DOHH2 (cell line): Measurements from ENCODE around the gene NUDT4.

Experiments
- H3F3A ChIP-seq: fragments of 200-600 bp; sonication (generic), shearing (Covaris generic); 2 replicates; pipeline ENCODE4 v1.6.0; 2016; ENCODE audit warnings: antibody characterized with exemption, mild to moderate bottlenecking; ENCODE audit not compliant: control insufficient read depth, insufficient read depth
- H3K27ac ChIP-seq: fragments of 200-600 bp; sonication (generic); 2 replicates; pipeline ENCODE4 v1.5.1; 2014; ENCODE audit warnings: low read depth, mild to moderate bottlenecking, low read length, moderate library complexity
- H3K27me3 ChIP-seq: fragments of 200-600 bp; sonication (generic); 2 replicates; pipeline ENCODE4 v1.6.1; 2014; ENCODE audit warnings: mild to moderate bottlenecking, low read length, mixed read lengths; ENCODE audit not compliant: control insufficient read depth
- H3K36me3 ChIP-seq: fragments of 200-600 bp; sonication (generic); 2 replicates; pipeline ENCODE4 v1.6.1; 2014; ENCODE audit warnings: mild to moderate bottlenecking, low read length, moderate library complexity, mixed read lengths; ENCODE audit not compliant: control insufficient read depth
- H3K4me1 ChIP-seq: fragments of 200-600 bp; sonication (generic); 2 replicates; pipeline ENCODE4 v1.6.1; 2014; ENCODE audit warnings: mild to moderate bottlenecking, low read length, mixed read lengths; ENCODE audit not compliant: control insufficient read depth
- H3K4me2 ChIP-seq: fragments of 200-600 bp; sonication (generic); 2 replicates; pipeline ENCODE4 v1.6.0; 2014; ENCODE audit warnings: mild to moderate bottlenecking, low read length, moderate library complexity
- H3K4me3 ChIP-seq: fragments of 200-600 bp; sonication (generic); 2 replicates; pipeline ENCODE4 v1.5.1; 2014; ENCODE audit warnings: mild to moderate bottlenecking, low read length, mixed read lengths
- H3K79me2 ChIP-seq: fragments of 200-600 bp; sonication (generic); 2 replicates; pipeline ENCODE4 v1.6.1; 2014; ENCODE audit warnings: mild to moderate bottlenecking, low read length, mixed read lengths; ENCODE audit not compliant: control insufficient read depth
- H3K9me2 ChIP-seq: fragments of 200-600 bp; sonication (generic); replicated peaks from 2 replicates; pipeline ENCODE4 v1.6.1; 2014; ENCODE audit warnings: mild to moderate bottlenecking, low read length, mixed read lengths; ENCODE audit not compliant: control insufficient read depth
- H3K9me3 ChIP-seq: fragments of 200-600 bp; sonication (generic); 2 replicates; pipeline ENCODE4 v1.6.1; 2014; ENCODE audit warnings: antibody characterized with exemption, low read length, mixed read lengths; ENCODE audit not compliant: control insufficient read depth, insufficient read depth
- H4K20me1 ChIP-seq: fragments of 200-600 bp; sonication (generic); 2 replicates; pipeline ENCODE4 v1.6.0; 2014; ENCODE audit warnings: low read depth, mild to moderate bottlenecking, antibody characterized with exemption, low read length, moderate library complexity; ENCODE audit not compliant: control insufficient read depth, insufficient read depth
- EZH2phosphoT487 ChIP-seq: fragments of 200-600 bp; sonication (generic); IDR thresholded peaks from 2 replicates; pipeline ENCODE4 v1.6.1; 2017; ENCODE audit warnings: borderline replicate concordance, mild to moderate bottlenecking, antibody characterized with exemption, low read length, moderate library complexity, mixed read lengths
- TF ChIP-seq, protein P1 (sequence below): fragments of 200-600 bp; sonication (generic); IDR thresholded peaks from one replicate; pipeline ENCODE4 v1.5.1; 2014; ENCODE audit warnings: antibody characterized with exemption, mild to moderate bottlenecking, low read depth, low read length; ENCODE audit not compliant: poor library complexity, severe bottlenecking

Gene NUDT4

DNA sequence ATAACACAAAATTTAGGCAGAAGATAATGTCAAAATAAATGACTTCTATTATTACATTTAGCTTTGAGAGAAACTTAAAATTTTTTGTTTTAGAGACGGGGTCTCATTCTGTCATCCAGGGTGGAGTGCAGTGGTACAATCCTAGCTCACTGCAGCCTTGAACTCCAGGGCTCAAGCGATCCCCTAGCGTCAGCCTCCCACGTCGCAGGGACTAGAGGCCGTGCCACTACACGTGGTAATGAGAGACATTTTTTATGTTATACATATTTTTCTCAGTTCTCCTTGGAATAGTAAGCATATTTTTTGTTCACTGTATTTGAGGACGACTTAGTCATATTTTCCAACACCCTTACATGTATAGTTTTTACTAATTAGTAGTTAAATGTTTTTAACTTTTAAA lies 21.5 kb upstream of the NUDT4 start:
- no peak for TF ChIP-seq EZH2phosphoT487
- TF ChIP-seq, protein P1, sequence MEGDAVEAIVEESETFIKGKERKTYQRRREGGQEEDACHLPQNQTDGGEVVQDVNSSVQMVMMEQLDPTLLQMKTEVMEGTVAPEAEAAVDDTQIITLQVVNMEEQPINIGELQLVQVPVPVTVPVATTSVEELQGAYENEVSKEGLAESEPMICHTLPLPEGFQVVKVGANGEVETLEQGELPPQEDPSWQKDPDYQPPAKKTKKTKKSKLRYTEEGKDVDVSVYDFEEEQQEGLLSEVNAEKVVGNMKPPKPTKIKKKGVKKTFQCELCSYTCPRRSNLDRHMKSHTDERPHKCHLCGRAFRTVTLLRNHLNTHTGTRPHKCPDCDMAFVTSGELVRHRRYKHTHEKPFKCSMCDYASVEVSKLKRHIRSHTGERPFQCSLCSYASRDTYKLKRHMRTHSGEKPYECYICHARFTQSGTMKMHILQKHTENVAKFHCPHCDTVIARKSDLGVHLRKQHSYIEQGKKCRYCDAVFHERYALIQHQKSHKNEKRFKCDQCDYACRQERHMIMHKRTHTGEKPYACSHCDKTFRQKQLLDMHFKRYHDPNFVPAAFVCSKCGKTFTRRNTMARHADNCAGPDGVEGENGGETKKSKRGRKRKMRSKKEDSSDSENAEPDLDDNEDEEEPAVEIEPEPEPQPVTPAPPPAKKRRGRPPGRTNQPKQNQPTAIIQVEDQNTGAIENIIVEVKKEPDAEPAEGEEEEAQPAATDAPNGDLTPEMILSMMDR: no peak
- Histone ChIP-seq H3K4me3 (no peak overlapping the region), H3K27ac (no peak overlapping the region), H3F3A (no peaks in the 10 kb centered on the region), H3K4me1 (no peaks in the 10 kb centered on the region), H4K20me1 (no peaks in the 10 kb centered on the region), H3K27me3 (no peaks in the 10 kb centered on the region), H3K79me2 (no peaks in the 10 kb centered on the region), H3K9me2 (no peaks in the 10 kb centered on the region), H3K9me3 (no peaks in the 10 kb centered on the region), H3K36me3 (no peaks in the 10 kb centered on the region), H3K4me2 (no peak overlapping the region)

DNA sequence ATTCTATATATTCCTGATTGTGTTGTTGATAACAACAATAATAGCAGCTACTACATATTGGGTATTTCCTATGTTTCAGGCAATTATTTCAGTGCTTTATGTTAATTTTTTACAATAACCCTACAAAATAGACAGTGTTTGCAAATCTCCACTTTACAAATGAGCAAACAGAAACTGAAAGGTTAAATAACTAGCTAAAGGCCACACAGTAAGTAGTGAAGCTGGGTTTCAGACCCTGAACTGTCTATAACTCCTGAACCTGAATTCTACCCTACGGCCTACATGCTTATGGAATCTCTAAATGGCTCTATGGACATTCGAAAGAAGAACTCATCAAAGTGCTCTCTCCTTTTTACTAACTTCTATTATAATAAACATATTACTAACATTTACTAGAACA lies 19.7 kb upstream of the NUDT4 start:
- no peak overlapping the region for H3K4me2 ChIP-seq
- H3K9me3 ChIP-seq: no peaks in the 10 kb centered on the region
- no peaks in the 10 kb centered on the region for H3F3A ChIP-seq
- no peak overlapping the region for H3K27ac ChIP-seq
- H3K9me2 ChIP-seq: no peaks in the 10 kb centered on the region
- H3K27me3 ChIP-seq: no peaks in the 10 kb centered on the region
- H3K4me1 ChIP-seq: no peaks in the 10 kb centered on the region
- no peaks in the 10 kb centered on the region for H3K36me3 ChIP-seq
- H3K79me2 ChIP-seq: no peaks in the 10 kb centered on the region
- H4K20me1 ChIP-seq: no peaks in the 10 kb centered on the region
- no peak overlapping the region for H3K4me3 ChIP-seq
- no peak for TF ChIP-seq EZH2phosphoT487
- TF ChIP-seq, protein P1: no peak

DNA sequence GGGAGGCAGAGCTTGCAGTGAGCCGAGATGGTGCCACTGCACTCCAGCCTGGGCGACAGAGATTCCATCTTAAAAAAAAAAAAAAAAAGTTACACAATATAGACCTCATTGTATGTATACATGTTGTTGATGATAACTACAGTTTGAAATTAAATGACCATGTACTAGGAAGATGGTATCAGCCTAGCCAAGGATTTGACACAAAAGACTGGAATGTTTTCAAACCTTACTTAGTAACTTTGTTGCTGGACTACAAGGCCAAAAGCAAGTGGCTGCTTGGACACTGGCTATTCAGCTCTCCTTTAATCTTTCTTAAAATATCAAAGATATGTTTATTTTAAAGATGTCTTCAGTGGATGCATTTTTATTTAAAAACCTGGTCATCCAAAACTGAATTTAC lies 18.9 kb upstream of the NUDT4 start:
- TF ChIP-seq, protein P1: no peak
- TF ChIP-seq EZH2phosphoT487: no peak
- H3K9me3 ChIP-seq: no peaks in the 10 kb centered on the region
- H3K9me2 ChIP-seq: no peaks in the 10 kb centered on the region

DNA sequence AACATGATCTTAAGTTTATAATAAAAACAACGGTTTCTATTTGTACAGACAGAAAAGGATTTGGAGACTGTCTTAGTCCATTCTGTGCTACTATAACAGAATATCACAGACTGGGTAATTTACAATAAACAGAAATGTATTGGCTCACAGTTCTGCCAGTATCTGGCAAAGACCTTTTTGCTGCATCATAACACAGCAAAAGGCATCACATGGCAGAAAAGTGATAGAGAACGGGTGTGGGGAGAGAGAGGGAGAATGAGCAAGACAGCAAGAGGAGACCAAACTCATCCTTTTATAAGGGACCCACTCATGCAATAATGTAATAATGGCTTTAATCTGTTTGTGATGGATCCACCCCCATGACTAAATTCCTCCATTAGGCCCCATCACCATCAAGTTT lies 17.0 kb upstream of the NUDT4 start:
- no peaks in the 10 kb centered on the region for H3F3A ChIP-seq
- no peak overlapping the region for H3K4me2 ChIP-seq
- H3K9me3 ChIP-seq: no peaks in the 10 kb centered on the region
- no peaks in the 10 kb centered on the region for H3K36me3 ChIP-seq
- no peaks in the 10 kb centered on the region for H4K20me1 ChIP-seq
- H3K27me3 ChIP-seq: no peaks in the 10 kb centered on the region
- TF ChIP-seq, protein P1: no peak
- TF ChIP-seq EZH2phosphoT487: no peak
- no peaks in the 10 kb centered on the region for H3K9me2 ChIP-seq
- H3K79me2 ChIP-seq: no peaks in the 10 kb centered on the region
- H3K4me3 ChIP-seq: no peak overlapping the region
- no peaks in the 10 kb centered on the region for H3K4me1 ChIP-seq
- H3K27ac ChIP-seq: no peak overlapping the region

More for the DNA sequence above, 18.9 kb upstream of the NUDT4 start:
- Histone ChIP-seq H4K20me1 (no peaks in the 10 kb centered on the region), H3K4me1 (no peaks in the 10 kb centered on the region), H3K79me2 (no peaks in the 10 kb centered on the region), H3K36me3 (no peaks in the 10 kb centered on the region), H3F3A (no peaks in the 10 kb centered on the region), H3K4me3 (no peak overlapping the region), H3K4me2 (no peak overlapping the region), H3K27me3 (no peaks in the 10 kb centered on the region), H3K27ac (no peak overlapping the region)
